Lung (tissue), 12 donors: ENCODE data around the gene PPP1R1B. TPM values are rescaled to one million over a fixed set of nuclear protein-coding genes. Genes with fewer than 3 reads are reported as not detected.

Source experiments
- ATAC-seq: fragments of 200-7000 bp; cut with Tn5 transposase; one replicate; pipeline ENCODE4 v1.9.1; 2020; ENCODE audit warnings: moderate number of reproducible peaks; ENCODE audit not compliant: insufficient read depth, low FRiP score
- DNase-seq, 3 donors: peaks; one replicate each; pipeline ENCODE4 v3.0.0-alpha.2; 2013 to 2017
- H3K27ac ChIP-seq, 2 donors: one replicate each; pipeline ENCODE4 v1.5.1; 2013; ENCODE audit warnings: mild to moderate bottlenecking in 2 of 2, moderate library complexity in 2 of 2, control low read depth in 1 of 2, inconsistent platforms in 1 of 2, low read depth in 1 of 2, low read length in 1 of 2
- H3K27me3 ChIP-seq, 3 donors: one replicate each; pipeline ENCODE4 v1.5.1; 2013; ENCODE audit warnings: low read length in 2 of 3; ENCODE audit not compliant: control insufficient read depth in 3 of 3, insufficient read depth in 3 of 3
- H3K36me3 ChIP-seq, 4 donors: one replicate each; pipeline ENCODE4 v1.5.1; 2013; ENCODE audit warnings: low read length in 4 of 4, mild to moderate bottlenecking in 1 of 4, moderate library complexity in 1 of 4; ENCODE audit not compliant: control insufficient read depth in 4 of 4, insufficient read depth in 4 of 4
- H3K4me1 ChIP-seq, 5 donors: one replicate each; pipeline ENCODE4 v1.5.1; 2013; ENCODE audit warnings: low read length in 5 of 5, mild to moderate bottlenecking in 2 of 5, moderate library complexity in 1 of 5; ENCODE audit not compliant: control insufficient read depth in 5 of 5, insufficient read depth in 5 of 5
- H3K4me3 ChIP-seq: one replicate; pipeline ENCODE4 v1.5.1; 2013; ENCODE audit warnings: mild to moderate bottlenecking, control low read depth, moderate library complexity
- H3K9ac ChIP-seq, 2 donors: one replicate each; pipeline ENCODE4 v1.5.1; 2013; ENCODE audit warnings: low read length in 2 of 2, control low read depth in 1 of 2; ENCODE audit not compliant: insufficient read depth in 1 of 2
- H3K9me3 ChIP-seq, 4 donors: one replicate each; pipeline ENCODE4 v1.5.1; 2013; ENCODE audit warnings: low read length in 3 of 4, mild to moderate bottlenecking in 1 of 4, moderate library complexity in 1 of 4; ENCODE audit not compliant: control insufficient read depth in 4 of 4, insufficient read depth in 3 of 4
- CTCF ChIP-seq: IDR thresholded peaks from 2 replicates; pipeline ENCODE4 v1.5.1; 2012; ENCODE audit warnings: mild to moderate bottlenecking; ENCODE audit errors: control extremely low read depth, extremely low read depth
- WGBS, 2 donors: extraction: QIAGEN DNeasy Blood & Tissue Kit; methylation state at CpG; one replicate each; pipeline ENCODE4 v1.1.7; 2013; 5-methylcytosine and 5-hydroxymethylcytosine counted together
- polyA plus RNA-seq, 2 donors: library from polyadenylated mRNA; stranded (reverse); fragments of 200-250 nt; gene quantifications; one replicate each; pipeline ENCODE4 v1.2.1, GENCODE V29; 2013
- total RNA-seq, 2 donors: library from RNA; depleted of rRNA in 1 of 2; stranded (reverse); fragments of >200 nt in 1 of 2; gene quantifications; one replicate each; pipeline ENCODE4 v1.2.1, GENCODE V29; 2014 to 2021
- donor health status: control.
- donor health status: control.
- donor health status: Bipolar disorder and iron deficiency.
- donor health status: healthy.
- donor health status: DM: yes; HTN: yes; CAD: no.

Gene PPP1R1B
- total and polyA plus RNA-seq, 4 donors, result 21.3 to 36.4 (median 24.8) TPM

DNA sequence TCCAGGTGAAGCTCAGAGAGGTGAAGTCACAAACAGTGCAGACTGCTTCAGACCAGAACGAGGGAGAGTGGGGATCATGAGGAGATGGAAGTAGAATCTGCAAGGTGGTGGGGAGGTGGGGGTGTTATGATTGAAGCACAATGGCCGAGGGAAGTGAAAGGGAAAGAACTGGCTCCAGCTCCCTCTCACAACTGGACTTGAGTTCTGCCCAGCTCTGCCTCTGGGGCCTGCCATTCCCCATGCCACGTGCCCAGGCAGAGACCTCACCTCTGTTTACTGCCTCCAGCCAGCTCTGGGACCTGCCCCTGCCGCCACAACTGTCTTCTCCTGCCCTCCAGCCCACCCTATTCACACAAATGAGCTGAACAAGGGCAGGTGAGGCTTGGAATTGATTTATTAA lies 44.0 kb downstream of the PPP1R1B start:
- no peak for TF ChIP-seq CTCF
- no peaks in the 10 kb centered on the region for H3K9me3 ChIP-seq
- WGBS, 2 donors, result 62 to 63% methylated on average over 4 of the region's 4 CpGs
- H3K4me3 ChIP-seq, result no peak overlapping the region
- peak overlapping the region in 1 of 2 donors; percentile 64 for H3K27ac ChIP-seq
- peaks cover 0 to 25% (median 9%) of the 10 kb centered on the region in 5 donors for H3K4me1 ChIP-seq
- peaks cover 0 to 10% (median 7%) of the 10 kb centered on the region in 3 donors for H3K27me3 ChIP-seq
- ATAC-seq (no peak), DNase-seq (no peak)
- H3K36me3 ChIP-seq, result no peaks in the 10 kb centered on the region
- H3K9ac ChIP-seq, result no peak overlapping the region

DNA sequence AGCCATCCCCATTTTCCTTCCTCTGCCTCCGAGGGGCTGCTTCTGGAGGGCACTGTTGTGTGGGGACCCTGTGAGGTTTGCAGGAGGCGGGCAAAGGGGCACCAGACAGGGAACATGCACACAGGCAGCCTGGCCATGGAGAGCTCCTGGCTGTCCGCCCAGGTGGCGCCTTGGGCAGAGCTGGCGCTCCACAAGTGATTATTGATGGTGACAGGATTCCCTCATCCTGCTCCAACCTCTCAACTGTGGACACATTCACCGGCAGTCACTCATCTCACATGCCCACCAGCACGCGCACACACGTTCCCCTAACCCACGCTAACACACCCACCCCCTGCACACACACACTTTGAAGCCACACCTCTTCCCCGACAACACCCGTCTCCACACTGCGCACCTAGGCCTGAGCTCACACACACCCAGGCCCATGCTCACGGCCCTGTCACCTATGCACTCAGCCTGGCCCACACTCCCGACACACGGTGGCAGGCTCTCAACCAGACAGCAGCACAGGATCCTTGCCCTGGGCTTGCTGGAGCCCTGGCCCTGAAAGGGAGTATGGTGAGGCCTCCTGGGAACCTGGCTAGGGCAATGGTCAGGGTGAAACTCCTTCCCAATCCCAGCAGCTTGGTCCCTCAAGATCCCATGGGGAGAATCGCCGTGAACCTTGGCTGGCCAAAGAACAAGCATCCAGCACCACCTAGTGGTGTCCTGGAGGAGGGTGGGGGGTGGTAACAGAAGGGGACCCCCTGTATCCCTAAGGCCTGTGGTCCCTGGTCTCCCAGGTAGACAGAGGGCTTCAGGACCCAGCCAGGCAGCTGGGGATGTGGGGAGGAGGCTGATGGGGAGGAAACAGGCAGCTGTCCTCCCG lies 45.1 kb downstream of the PPP1R1B start:
- Histone ChIP-seq H3K36me3 (peaks cover 0 to 4% (median 0%) of the 10 kb centered on the region in 4 donors), H3K4me3 (no peak overlapping the region), H3K4me1 (peaks cover under 1 to 28% (median 9%) of the 10 kb centered on the region in 5 donors), H3K27ac (peak overlapping the region in 1 of 2 donors; percentile 64), H3K27me3 (peaks cover 0 to 10% (median 7%) of the 10 kb centered on the region in 3 donors), H3K9ac (no peak overlapping the region), H3K9me3 (no peaks in the 10 kb centered on the region)
- ATAC-seq (no peak), DNase-seq (peak in 2 of 3 donors; percentile 61 to 62)
- 44 to 46% methylated on average over 19 of the region's 19 CpGs for WGBS, 2 donors
- peak; percentile 12 for TF ChIP-seq CTCF

DNA sequence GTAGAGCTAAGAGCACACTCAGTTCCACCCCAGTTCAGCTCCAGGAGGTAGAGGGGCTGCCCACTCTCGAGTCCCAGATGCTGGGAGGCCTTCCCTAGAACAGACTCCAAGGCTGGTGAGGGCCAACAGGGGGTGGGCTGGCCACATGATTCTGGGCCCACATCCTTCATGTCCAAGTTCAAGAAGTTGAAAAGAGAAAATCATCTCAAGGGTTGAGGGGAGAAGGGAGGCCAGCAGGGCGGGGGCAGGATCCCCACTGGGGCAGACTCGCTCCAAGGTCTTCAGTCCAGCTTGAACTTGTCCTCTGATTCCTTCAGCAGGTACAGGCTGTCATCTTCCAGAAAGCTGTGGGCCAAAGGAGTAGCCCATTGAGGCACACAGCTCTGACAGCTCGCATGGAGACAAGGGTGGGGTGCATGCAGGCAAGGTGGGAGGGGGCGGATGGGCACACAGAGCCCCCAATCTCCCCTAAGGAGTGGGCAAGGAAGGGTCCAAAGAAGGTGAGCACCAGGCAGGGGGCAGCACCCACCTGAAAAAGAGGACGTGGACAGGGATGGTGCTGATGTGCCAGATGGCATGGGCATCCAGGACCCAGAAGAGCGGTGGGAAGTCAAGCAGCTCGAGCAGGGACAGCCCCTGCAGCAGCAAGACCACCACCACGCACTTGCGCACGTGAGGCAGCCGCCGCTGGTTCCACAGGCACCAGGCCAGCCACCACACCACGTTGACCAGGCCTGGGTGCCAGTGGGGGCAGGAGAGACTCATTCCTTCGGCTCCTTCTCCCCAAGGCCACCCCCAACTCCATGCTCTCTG lies 46.0 kb downstream of the PPP1R1B start:
- H3K36me3 ChIP-seq, result peaks cover 0 to 7% (median 0%) of the 10 kb centered on the region in 4 donors

More for the DNA sequence above, 46.0 kb downstream of the PPP1R1B start:
- no peaks in the 10 kb centered on the region for H3K9me3 ChIP-seq
- no peak overlapping the region for H3K9ac ChIP-seq
- DNase-seq (no peak), ATAC-seq (no peak)
- peaks cover 5 to 31% (median 15%) of the 10 kb centered on the region in 5 donors for H3K4me1 ChIP-seq
- no peak for TF ChIP-seq CTCF
- 89 to 91% methylated on average over 15 of the region's 15 CpGs for WGBS, 2 donors
- no peak overlapping the region for H3K4me3 ChIP-seq
- H3K27me3 ChIP-seq, result peaks cover 0 to 8% (median 7%) of the 10 kb centered on the region in 3 donors
- H3K27ac ChIP-seq, result no peak overlapping the region
